NCI-H69 (cell line): ENCODE measurements around the gene STATH.
"Not testable (repeated sequence)": the region's sequence is repeated elsewhere in the genome, so short reads cannot be mapped to it uniquely, and the experiment has no call there.

Experiments used
- DNase-seq: peaks from one replicate; lab custom pipeline; 2025; lab: John Stamatoyannopoulos, UW

Gene STATH

GRCh38 chr4:69995526-69996016, at the start of gene STATH:
STATH (plus strand) TSS chr4:69995966; CDS start chr4:69998438, 2,472 bp downstream.
- DNase-seq: no peak

GRCh38 chr4:69951602-69952001, 44.2 kb upstream of the STATH start:
- no peak for DNase-seq

- DNase-seq: no peak
Measured at GRCh38 chr4:69957209-69957608, 38.6 kb upstream of the STATH start.

- no peak for DNase-seq
Measured at GRCh38 chr4:69965628-69966027, 30.1 kb upstream of the STATH start, which contains the start of gene CSN2. CSN2 (minus strand) TSS chr4:69965728; CDS start chr4:69960995, 4,733 bp downstream.

- DNase-seq: no peak
Measured at GRCh38 chr4:69970071-69970470, 25.7 kb upstream of the STATH start.

GRCh38 chr4:69974631-69975030, 21.1 kb upstream of the STATH start:
- no peak for DNase-seq

- no peak for DNase-seq
Measured at GRCh38 chr4:69977582-69977981, 18.2 kb upstream of the STATH start.

GRCh38 chr4:69984030-69984443, 11.7 kb upstream of the STATH start:
- DNase-seq: peak; percentile 52

- no peak for DNase-seq
Measured at GRCh38 chr4:69986663-69987062, 9.1 kb upstream of the STATH start.

- DNase-seq: no peak
Measured at GRCh38 chr4:69991016-69991415, 4.8 kb upstream of the STATH start.

- no peak for DNase-seq
Measured at GRCh38 chr4:69994782-69995181, 984 bp upstream of the STATH start.

GRCh38 chr4:69999420-69999819, 3.7 kb downstream of the STATH start:
- no peak for DNase-seq

- DNase-seq: no peak
Measured at GRCh38 chr4:70000711-70001110, 4.9 kb downstream of the STATH start.

- no peak for DNase-seq
Measured at GRCh38 chr4:70002507-70002906, 6.7 kb downstream of the STATH start.

- no peak for DNase-seq
Measured at GRCh38 chr4:70008771-70009170, 13.0 kb downstream of the STATH start.

GRCh38 chr4:70019006-70019405, 23.2 kb downstream of the STATH start:
- not testable (repeated sequence) for DNase-seq

GRCh38 chr4:70023218-70023617, 27.5 kb downstream of the STATH start:
- no peak for DNase-seq

- no peak for DNase-seq
Measured at GRCh38 chr4:70027011-70027410, 31.2 kb downstream of the STATH start.

- DNase-seq: not testable (repeated sequence)
Measured at GRCh38 chr4:70028159-70028558, 32.4 kb downstream of the STATH start, which contains the start of gene HTN3. HTN3 (plus strand) TSS chr4:70028459; CDS start chr4:70030741, 2,282 bp downstream.

GRCh38 chr4:70037559-70037958, 41.8 kb downstream of the STATH start:
- not testable (repeated sequence) for DNase-seq

- not testable (repeated sequence) for DNase-seq
Measured at GRCh38 chr4:70039928-70040327, 44.2 kb downstream of the STATH start.

- no peak for DNase-seq
Measured at GRCh38 chr4:70041652-70042286, 46.0 kb downstream of the STATH start.

- DNase-seq: not testable (repeated sequence)
Measured at GRCh38 chr4:70050138-70050537, 54.4 kb downstream of the STATH start, which contains the start of gene HTN1. HTN1 (plus strand) TSS chr4:70050438; CDS start chr4:70053077, 2,639 bp downstream.
